DLD1 (cell line): ENCODE results near the gene PSMG1.

Experiments
- in situ Hi-C: cut with HindIII; loops from 2 replicates; pipeline ENCODE4 v1.10.0; 2017; ENCODE audit warnings: low sequenced_read_pairs

The PSMG1 gene

GRCh38 chr21:39189857-39190604, 6.8 kb upstream of the PSMG1 start:
- in situ Hi-C loops, result no loop called here

GRCh38 chr21:39188521-39189139, 5.4 kb upstream of the PSMG1 start:
- in situ Hi-C loops, result no loop called here

DNA sequence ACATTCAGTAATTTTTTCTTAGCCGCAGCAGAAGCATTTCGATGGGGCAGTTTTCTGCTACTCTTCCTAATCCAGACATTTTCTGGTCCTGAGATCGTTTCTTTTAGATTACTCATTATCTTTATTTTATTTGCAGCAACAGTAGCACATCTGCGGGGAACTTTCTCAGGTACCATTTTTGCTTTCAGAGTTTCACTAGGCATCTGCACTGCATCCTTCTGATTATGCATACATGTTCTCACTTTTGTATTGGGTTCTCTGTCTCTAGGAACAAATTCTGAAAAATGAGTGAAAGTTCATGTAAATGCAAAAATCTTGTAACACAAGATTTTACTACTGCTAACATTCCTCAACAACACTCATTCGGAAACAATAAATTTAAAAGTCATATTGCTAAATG, 3.9 kb upstream of the PSMG1 start:
- in situ Hi-C loops, result no loop called here

- in situ Hi-C loops, result no loop called here
Observed at GRCh38 chr21:39186676-39187075, 3.4 kb upstream of the PSMG1 start.

DNA sequence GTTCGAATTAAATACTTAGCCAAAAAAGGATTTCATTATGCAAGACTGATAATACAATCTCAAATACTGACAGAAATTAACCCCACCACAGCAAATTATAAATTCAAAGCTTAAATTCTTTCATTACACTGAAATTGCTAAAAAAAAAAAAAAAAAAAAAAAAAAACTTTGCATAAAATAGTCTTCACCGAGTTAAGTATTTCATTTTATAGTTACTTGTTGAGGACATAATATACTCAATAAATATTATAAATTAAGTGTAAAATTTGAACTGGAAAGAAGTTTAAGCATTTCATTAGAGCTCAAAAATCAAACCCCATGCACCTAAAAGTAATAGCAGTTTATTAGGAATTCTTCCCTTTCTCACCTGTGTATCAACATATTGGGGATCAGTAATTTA, 1.9 kb upstream of the PSMG1 start:
- in situ Hi-C loops, result no loop called here

DNA sequence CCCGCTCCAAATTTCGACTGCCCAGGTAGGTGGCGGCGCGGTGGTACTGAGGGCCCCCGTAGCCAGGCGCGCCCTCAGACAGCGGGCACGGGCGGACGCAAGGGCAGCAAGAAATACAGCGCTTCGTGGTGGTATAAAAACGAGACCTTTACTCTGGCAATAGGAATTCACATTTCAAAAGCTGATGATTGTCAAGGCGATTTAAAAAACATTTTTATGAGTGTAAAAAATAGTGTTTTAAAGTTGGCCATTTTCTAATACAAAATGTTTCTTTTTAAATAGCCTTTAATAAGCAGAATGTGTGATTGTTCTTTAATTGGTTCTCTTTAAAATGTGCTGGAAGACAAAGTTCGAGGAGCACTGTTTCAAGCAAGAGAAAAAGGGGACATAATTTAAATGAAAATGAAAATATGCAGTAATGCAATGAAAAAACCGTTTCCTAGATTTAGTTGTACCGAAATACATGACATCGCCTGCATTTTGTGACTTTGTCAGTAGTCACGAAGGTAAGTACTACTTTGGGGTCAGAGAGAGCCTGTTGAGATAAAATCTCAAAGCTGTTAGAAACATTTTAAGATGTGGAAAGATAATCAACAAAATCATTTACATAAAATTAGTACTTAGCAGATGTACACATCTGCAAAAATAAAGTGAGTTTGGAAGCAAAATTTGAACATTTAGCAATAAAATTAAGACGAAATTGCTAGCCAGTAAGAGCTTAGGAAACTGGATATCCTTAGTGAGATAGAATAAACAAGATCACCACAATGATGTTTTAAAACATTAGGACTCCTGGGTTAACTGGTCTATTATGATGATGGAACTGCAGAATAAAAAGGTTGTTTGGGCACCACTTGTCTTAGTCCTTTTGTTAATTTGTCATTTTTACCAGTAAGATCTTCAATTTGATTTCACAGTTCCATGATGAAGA, 1.1 kb upstream of the PSMG1 start:
- in situ Hi-C loops, result no loop called here

GRCh38 chr21:39182484-39183271, 573 bp downstream of the PSMG1 start:
- in situ Hi-C loops, result no loop called here

DNA sequence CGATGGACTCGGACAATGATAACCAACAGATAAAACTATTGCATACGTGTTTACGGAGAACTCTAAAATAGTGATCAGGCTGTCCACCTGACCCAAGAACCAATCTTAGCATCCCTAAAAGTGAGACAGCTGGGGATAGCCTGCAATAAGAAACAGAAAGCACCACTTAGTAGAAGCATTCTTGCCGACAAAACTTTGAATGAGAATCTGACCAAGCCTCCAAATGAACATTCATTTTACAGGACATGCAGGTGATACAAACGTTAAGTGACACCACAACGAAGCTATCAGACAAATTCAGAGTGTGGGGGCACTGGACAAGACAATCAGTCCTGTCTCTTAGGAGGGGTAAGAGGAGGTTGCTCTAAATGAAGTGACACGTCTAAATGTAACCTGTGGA, 1.2 kb downstream of the PSMG1 start:
- in situ Hi-C loops, result no loop called here

GRCh38 chr21:39181205-39181818, 1.9 kb downstream of the PSMG1 start:
- in situ Hi-C loops, result no loop called here

DNA sequence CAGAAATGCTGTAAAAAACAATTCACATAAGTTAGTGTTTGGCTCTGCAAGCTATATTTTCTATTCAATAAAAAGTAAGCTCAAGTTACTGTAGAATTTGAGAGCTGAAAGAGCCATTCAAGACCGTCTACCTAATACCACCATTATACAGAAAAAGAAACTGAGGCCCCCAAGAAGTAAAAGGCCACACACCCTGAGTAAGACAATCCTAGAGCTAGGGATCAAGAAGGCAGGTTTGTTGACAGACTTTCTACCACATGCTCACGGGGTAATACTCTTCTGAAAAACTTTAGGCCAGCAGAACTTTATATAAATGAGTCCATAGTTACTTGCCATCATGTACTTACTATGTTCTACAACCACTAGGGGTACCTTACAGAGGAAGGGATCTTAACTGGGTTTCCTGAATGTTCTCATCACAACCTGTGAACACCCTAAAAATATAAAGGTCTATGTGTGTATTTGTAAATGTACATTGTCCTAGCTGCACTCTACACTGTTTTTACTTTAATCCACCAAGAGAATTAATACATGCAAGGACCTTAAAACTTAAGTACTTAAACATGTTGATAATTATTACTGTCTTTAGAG, 2.7 kb downstream of the PSMG1 start:
- in situ Hi-C loops, result no loop called here

DNA sequence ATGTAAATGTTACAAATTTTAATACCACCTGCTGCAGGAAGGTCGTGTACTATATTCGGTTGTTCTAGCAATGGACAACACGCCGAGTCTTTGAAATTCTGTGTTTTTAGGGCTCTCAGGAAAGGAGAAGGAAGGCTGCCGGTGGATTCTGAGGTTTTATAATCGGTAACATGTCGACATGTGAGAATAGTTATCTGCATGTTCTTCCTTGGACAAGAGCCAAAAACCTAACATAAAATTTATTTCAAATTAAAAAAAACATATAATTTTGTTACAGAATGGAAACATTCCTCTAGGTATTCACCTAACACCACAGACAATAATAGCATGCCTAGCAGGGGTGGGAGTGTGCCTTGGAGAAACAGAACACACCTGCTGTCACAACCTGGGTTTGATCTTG, 4.8 kb downstream of the PSMG1 start:
- in situ Hi-C loops, result no loop called here

GRCh38 chr21:39176271-39176709, 7.0 kb downstream of the PSMG1 start:
- in situ Hi-C loops, result no loop called here

DNA sequence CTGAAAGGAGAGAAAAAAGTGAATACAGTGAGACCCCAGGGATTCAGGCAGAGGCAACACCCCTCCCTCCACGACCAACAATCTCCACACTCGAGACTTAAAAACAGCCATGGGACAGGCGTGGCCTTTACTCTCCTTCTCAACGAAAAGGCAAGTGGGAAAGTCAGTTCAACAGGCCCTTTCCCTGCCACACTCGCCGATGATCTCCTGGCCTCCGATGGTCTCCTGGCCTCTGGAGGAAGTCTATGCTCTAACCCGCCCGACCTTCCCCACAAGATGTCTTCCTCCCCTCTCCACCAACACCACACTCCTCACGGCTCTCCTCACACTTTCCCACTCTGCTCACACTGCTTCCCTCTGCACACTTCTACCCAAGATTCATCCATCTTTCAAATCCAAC, 7.6 kb downstream of the PSMG1 start:
- in situ Hi-C loops, result no loop called here

GRCh38 chr21:39175154-39175553, 8.1 kb downstream of the PSMG1 start:
- in situ Hi-C loops, result no loop called here

- in situ Hi-C loops, result no loop called here
Observed at GRCh38 chr21:39173716-39174680, 9.3 kb downstream of the PSMG1 start.

DNA sequence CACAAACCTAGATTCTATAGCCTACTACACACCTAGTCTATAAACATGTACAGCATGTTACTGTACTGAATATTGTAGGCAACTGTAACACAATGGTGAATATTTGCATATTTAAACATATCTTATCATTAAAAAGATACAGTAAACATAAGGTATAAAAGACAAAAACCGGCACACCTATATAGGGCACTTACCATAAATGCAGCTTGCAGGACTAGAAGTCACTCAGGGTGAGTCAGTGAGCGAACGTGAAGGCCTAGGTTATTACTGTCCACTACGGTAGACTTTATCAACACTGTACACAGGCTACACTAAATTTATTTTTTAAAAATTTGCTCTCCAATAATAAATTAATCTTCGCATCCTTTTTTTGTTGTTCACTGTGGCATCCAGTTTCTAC, 13.3 kb downstream of the PSMG1 start:
- in situ Hi-C loops, result no loop called here

DNA sequence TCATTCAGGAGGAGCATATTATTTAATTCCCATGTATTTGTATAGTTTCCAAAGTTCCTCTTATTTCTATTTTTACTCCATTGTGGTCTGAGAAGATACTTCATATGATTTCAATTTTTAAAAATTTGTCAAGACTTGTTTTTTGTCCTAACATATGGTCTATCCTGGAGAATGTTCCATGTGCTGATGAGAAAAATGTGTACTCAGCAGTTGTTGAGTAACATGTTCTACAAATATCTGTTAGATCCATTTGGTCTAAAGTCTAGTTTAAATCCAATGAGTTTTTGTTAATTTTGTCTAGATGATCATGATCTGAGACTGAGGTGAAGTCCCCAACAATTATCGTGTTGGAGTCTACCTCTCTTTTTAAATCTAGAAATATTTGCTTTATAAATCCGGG, 14.5 kb downstream of the PSMG1 start:
- in situ Hi-C loops, result no loop called here

GRCh38 chr21:39164523-39164922, 18.7 kb downstream of the PSMG1 start:
- in situ Hi-C loops, result no loop called here

GRCh38 chr21:39161064-39161463, 22.2 kb downstream of the PSMG1 start:
- in situ Hi-C loops, result no loop called here
